ENCODE results near the gene MACC1. TPM values are rescaled to one million over a fixed set of nuclear protein-coding genes. Genes with fewer than 3 reads are reported as not detected.

MACC1 gene
- total and polyA plus RNA-seq, 9 of the 15 experiments (the other 6 are each of a cell fraction or from before 2014, with no cell fraction given) = 5.9 to 30.2 (median 10.4) TPM

DNA sequence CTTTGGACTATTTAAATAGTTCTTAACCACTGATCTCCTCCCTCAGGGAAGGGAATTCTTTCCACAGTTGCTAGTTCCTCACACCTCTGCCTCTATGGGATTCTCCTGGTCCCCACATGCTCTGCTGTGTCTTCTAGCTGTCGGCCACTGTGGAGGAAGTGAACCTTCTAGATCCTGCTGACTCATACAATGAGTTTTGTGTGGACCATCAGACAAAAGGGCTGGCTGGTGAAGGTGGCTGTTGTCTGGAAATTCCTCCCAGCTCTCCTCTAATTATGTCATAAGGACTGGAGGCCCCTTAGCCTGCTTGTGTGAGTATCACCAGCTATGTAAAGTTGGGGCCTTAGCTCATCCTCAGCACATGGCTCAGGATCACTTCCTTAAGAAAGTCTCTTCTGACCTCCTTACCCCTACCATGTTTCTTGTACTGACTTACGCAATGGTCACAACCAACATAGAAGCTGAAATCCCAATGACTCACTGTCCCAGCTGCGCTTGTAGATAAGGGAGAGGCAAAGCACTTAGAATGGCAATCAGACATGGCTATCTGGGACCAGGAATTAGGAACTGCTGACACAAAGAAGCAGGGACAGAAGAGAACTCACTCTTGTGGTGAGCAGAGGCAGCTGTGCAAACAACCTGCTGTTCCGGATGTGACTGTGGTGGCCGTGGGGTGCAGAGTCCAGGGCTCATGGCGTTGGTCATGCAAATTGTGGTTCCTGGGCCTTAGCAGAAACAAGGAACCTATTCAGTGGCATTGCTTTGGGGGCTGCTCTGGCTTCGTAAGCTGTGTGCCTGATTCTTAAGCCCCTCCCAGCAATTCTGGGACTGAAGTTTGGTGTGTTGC is 2.5 kb upstream of the MACC1 start (continued):
- TF ChIP-seq ZNF695 (CRISPR knock-in tag; IDR thresholded peaks at IDR 0.05) (0 out of 2 replicates have a peak, but pooled peaks have one; percentile 45), BACH1 (tag; IDR thresholded peaks at IDR 0.05) (peak; percentile 96), CREB1 (IDR thresholded peaks at IDR 0.05) (peak; percentile 87), CREB1 (CRISPR knock-in tag; IDR thresholded peaks at IDR 0.05) (peak; percentile 82), ZNF717 (CRISPR knock-in tag; IDR thresholded peaks at IDR 0.05) (no peak), HDAC1 (IDR thresholded peaks at IDR 0.05) (peak; percentile 94 to 99; a peak in 3 of 4 replicates), HEY1 (CRISPR knock-in tag; IDR thresholded peaks at IDR 0.05; ENCODE audit: borderline replicate concordance) (peak; percentile 96), PTBP1 (IDR thresholded peaks at IDR 0.05; ENCODE audit: low read depth, low read length) (0 out of 2 replicates have a peak, but pooled peaks have one; percentile 56), HMGN3 (IDR thresholded peaks at IDR 0.05; ENCODE audit: borderline replicate concordance, extremely low read depth, insufficient read length, low read depth, low read length) (peak; percentile 99), ZBTB7A (IDR thresholded peaks at IDR 0.05; ENCODE audit: borderline replicate concordance, control insufficient read depth, low read depth, low read length) (peak; percentile 80), CREM (IDR thresholded peaks at IDR 0.05; ENCODE audit: low read depth) (peak; percentile 93), SMC3 (conservative IDR thresholded peaks at IDR 0.05; ENCODE audit: insufficient read depth, low read depth, low read length) (0 out of 2 replicates have a peak, but pooled peaks have one; percentile 10), LCOR (CRISPR knock-in tag; IDR thresholded peaks at IDR 0.05) (peak; percentile 100), HNRNPL (IDR thresholded peaks at IDR 0.05; ENCODE audit: low read depth, low read length) (no peak), ZFPM2 (CRISPR knock-in tag; IDR thresholded peaks at IDR 0.05) (0 out of 2 replicates have a peak, but pooled peaks have one; percentile 56), ZFX (CRISPR knock-in tag; IDR thresholded peaks at IDR 0.05) (peak; percentile 87), ZNF316 (IDR thresholded peaks at IDR 0.05) (peak; percentile 97), ZNF77 (CRISPR knock-in tag; IDR thresholded peaks at IDR 0.05) (no peak), ZNF668 (CRISPR knock-in tag; IDR thresholded peaks at IDR 0.05) (0 out of 2 replicates have a peak, but pooled peaks have one; percentile 69), ATF1 (CRISPR knock-in tag; IDR thresholded peaks at IDR 0.05) (no peak), ATF1 (tag; IDR thresholded peaks at IDR 0.05) (peak; percentile 96), RBM22 (IDR thresholded peaks at IDR 0.05; ENCODE audit: low read depth, low read length, poor library complexity, severe bottlenecking) (no peak), SIRT6 (IDR thresholded peaks at IDR 0.05; ENCODE audit: low read depth, low read length) (no peak), TBP (optimal IDR thresholded peaks at IDR 0.05; ENCODE audit: low read depth, low read length) (peak; percentile 79), KAT2B (IDR thresholded peaks at IDR 0.05; ENCODE audit: low read depth, low read length) (peak; percentile 34), TEAD2 (tag; IDR thresholded peaks at IDR 0.05) (peak; percentile 87)
- TF ChIP-seq, protein P1, sequence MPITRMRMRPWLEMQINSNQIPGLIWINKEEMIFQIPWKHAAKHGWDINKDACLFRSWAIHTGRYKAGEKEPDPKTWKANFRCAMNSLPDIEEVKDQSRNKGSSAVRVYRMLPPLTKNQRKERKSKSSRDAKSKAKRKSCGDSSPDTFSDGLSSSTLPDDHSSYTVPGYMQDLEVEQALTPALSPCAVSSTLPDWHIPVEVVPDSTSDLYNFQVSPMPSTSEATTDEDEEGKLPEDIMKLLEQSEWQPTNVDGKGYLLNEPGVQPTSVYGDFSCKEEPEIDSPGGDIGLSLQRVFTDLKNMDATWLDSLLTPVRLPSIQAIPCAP (CRISPR knock-in tag; IDR thresholded peaks at IDR 0.05; ENCODE audit: borderline replicate concordance) = no peak
- TF ChIP-seq, protein P2, sequence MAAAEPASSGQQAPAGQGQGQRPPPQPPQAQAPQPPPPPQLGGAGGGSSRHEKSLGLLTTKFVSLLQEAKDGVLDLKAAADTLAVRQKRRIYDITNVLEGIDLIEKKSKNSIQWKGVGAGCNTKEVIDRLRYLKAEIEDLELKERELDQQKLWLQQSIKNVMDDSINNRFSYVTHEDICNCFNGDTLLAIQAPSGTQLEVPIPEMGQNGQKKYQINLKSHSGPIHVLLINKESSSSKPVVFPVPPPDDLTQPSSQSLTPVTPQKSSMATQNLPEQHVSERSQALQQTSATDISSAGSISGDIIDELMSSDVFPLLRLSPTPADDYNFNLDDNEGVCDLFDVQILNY (CRISPR knock-in tag; IDR thresholded peaks at IDR 0.05) = peak; percentile 89; the same call in 1 of the 2 replicates
- TF ChIP-seq, protein P3, sequence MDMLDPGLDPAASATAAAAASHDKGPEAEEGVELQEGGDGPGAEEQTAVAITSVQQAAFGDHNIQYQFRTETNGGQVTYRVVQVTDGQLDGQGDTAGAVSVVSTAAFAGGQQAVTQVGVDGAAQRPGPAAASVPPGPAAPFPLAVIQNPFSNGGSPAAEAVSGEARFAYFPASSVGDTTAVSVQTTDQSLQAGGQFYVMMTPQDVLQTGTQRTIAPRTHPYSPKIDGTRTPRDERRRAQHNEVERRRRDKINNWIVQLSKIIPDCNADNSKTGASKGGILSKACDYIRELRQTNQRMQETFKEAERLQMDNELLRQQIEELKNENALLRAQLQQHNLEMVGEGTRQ (CRISPR knock-in tag; IDR thresholded peaks at IDR 0.05) = no peak
